Measurements from ENCODE around the gene WDFY4. TPM values are rescaled to one million over a fixed set of nuclear protein-coding genes. Genes with fewer than 3 reads are reported as not detected.

WDFY4 gene
- polyA plus RNA-seq, 2 of the 4 experiments (the other 2 are of a cell fraction), result not detected

GRCh38 chr10:48657416-48657815, 27.3 kb upstream of the WDFY4 start:
- Histone ChIP-seq H3K4me3 (no peak overlapping the region), H3K4me2 (no peak overlapping the region), H3K4me1 (0 out of 3 replicates have a peak, but pooled peaks cover 3% of the 10 kb centered on the region), H3K9me3 (no peaks in the 10 kb centered on the region), H3K27ac (no peak overlapping the region)
- POLR2A ChIA-PET, result interaction anchor here (1.6 kb wide), 1 partner anchor 882 kb away, joined by 4 read pairs; the partner anchor contains the start of gene ERCC6
- TF ChIP-seq RAD21 (conservative IDR thresholded peaks at IDR 0.05 in 1 of 2, IDR thresholded peaks at IDR 0.05 in 1 of 2) (no peak), HES2 (IDR thresholded peaks at IDR 0.05) (no peak), HOXB5 (CRISPR knock-in tag; IDR thresholded peaks at IDR 0.05) (no peak), GATA3 (IDR thresholded peaks at IDR 0.05; ENCODE audit: borderline replicate concordance) (no peak), HMGXB4 (CRISPR knock-in tag; IDR thresholded peaks at IDR 0.05; ENCODE audit: borderline replicate concordance) (no peak), NPAS2 (CRISPR knock-in tag; IDR thresholded peaks at IDR 0.05; ENCODE audit: borderline replicate concordance) (no peak), ESRRA (IDR thresholded peaks at IDR 0.05; ENCODE audit: borderline replicate concordance, low read length) (no peak), ZFP36 (IDR thresholded peaks at IDR 0.05; ENCODE audit: borderline replicate concordance, partially characterized antibody) (no peak), E2F6 (IDR thresholded peaks at IDR 0.05; ENCODE audit: borderline replicate concordance, low read depth) (no peak), POLR2AphosphoS2 (conservative IDR thresholded peaks at IDR 0.05; ENCODE audit: low read length) (no peak), ELK1 (IDR thresholded peaks at IDR 0.05; ENCODE audit: low read depth, low read length) (no peak), MAZ (IDR thresholded peaks at IDR 0.05; ENCODE audit: borderline replicate concordance, low read depth, low read length) (no peak), JUN (IDR thresholded peaks at IDR 0.05) (no peak), TP53 (CRISPR knock-in tag; IDR thresholded peaks at IDR 0.05) (no peak), CTCF (IDR thresholded peaks at IDR 0.05) (no peak), MYC (IDR thresholded peaks at IDR 0.05; ENCODE audit: borderline replicate concordance, low read length) (no peak), CHD4 (IDR thresholded peaks at IDR 0.05; ENCODE audit: borderline replicate concordance) (no peak), RFX5 (IDR thresholded peaks at IDR 0.05) (no peak)
- FAIRE-seq (no peak), DNase-seq (ENCODE audit: low read depth in 1 of 2, low spot score in 1 of 2) (no peak), ATAC-seq (no peak)
- 17% methylated on average over 4 of the region's 5 CpGs for WGBS (ENCODE audit: missing lambda C conversion rate)
- CTCF ChIA-PET, result interaction anchor here (0.7 to 10.4 kb wide), 43 partner anchors 8 to 857 kb away, joined by 3 to 315 read pairs (median 9); partner anchors contain the start of gene ARHGAP22

- H3K4me2 ChIP-seq, result peak overlapping the region; percentile 29; the same call in 2 of the 3 replicates
- ChIA-PET POLR2A (no interaction called here), CTCF (interaction anchor here (0.6 to 10.4 kb wide), 53 partner anchors 9 to 871 kb away, joined by 3 to 315 read pairs (median 4); partner anchors contain the start of gene ARHGAP22)
- H3K4me3 ChIP-seq, result no peak overlapping the region
- peak; percentile 16 to 49; a peak in 4 of 6 replicates for ATAC-seq
- H3K27ac ChIP-seq, result no peak overlapping the region
- WGBS (ENCODE audit: missing lambda C conversion rate), result 25% methylated on average over 17 of the region's 19 CpGs
- no peak for FAIRE-seq
- H3K9me3 ChIP-seq, result no peaks in the 10 kb centered on the region
- 0 out of 3 replicates have a peak, but pooled peaks cover 3% of the 10 kb centered on the region for H3K4me1 ChIP-seq
- DNase-seq (ENCODE audit: low read depth in 1 of 2, low spot score in 1 of 2), result peak; percentile 66 to 73
- TF ChIP-seq ATOH8 (CRISPR knock-in tag; IDR thresholded peaks at IDR 0.05; ENCODE audit: low read depth) (no peak), MAX (IDR thresholded peaks at IDR 0.05) (no peak), BHLHE40 (IDR thresholded peaks at IDR 0.05; ENCODE audit: low read depth, low read length) (no peak), EHF (CRISPR knock-in tag; IDR thresholded peaks at IDR 0.05) (no peak), SMC3 (IDR thresholded peaks at IDR 0.05) (peak; percentile 67), KDM5A (IDR thresholded peaks at IDR 0.05) (no peak), HOXB5 (CRISPR knock-in tag; IDR thresholded peaks at IDR 0.05) (no peak), RAD21 (conservative IDR thresholded peaks at IDR 0.05 in 1 of 2, IDR thresholded peaks at IDR 0.05 in 1 of 2) (peak; percentile 89 to 91), CEBPB (IDR thresholded peaks at IDR 0.05) (no peak), NR3C1 (IDR thresholded peaks at IDR 0.05) (no peak), NPAS2 (CRISPR knock-in tag; IDR thresholded peaks at IDR 0.05; ENCODE audit: borderline replicate concordance) (no peak), FOSL2 (IDR thresholded peaks at IDR 0.05) (no peak), FOSL2 (CRISPR knock-in tag; IDR thresholded peaks at IDR 0.05) (no peak)
These were observed 26.3 kb upstream of the WDFY4 start for GRCh38 chr10:48658243-48658974.
